D721Med (cell line): ENCODE measurements around the gene FGF14.
A peak's percentile ranks its signal among the peaks of the same experiment; 100 is the strongest.

Source experiments
- DNase-seq: peaks from one replicate; pipeline ENCODE4 v3.0.0; 2011; ENCODE audit warnings: low spot score; ENCODE audit not compliant: insufficient read length
- FAIRE-seq: peaks from 2 replicates; lab custom pipeline; 2011; peaks lifted over from hg19 to GRCh38; lab: Jason Lieb, UNC
- TF ChIP-seq, protein P1 (sequence below): IDR thresholded peaks from 2 replicates; pipeline ENCODE4 v1.5.1; 2012; ENCODE audit warnings: mild to moderate bottlenecking, control low read depth; ENCODE audit not compliant: insufficient read depth; ENCODE audit errors: missing control alignments

FGF14 gene

DNA sequence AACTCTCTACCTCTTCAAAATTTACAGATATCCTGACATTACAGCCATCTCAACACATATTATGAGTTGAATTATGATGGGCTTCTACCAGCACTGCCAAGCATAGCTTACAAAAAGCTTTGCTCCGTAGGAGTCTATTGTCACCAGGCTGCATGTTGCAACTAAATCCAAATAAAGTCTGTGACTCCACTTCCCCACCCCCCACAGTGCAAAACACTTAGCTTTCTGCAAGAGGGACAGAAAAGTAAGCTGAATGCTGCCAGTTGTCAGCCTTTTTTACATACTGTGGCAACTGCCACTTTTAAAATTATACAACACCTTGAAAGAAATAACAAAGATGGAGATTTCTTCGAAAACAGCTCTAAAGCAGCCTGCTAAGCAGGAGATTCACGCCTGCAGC, 189.1 kb downstream of the FGF14 start:
- FAIRE-seq (no peak), DNase-seq (no peak)
- TF ChIP-seq, protein P1, sequence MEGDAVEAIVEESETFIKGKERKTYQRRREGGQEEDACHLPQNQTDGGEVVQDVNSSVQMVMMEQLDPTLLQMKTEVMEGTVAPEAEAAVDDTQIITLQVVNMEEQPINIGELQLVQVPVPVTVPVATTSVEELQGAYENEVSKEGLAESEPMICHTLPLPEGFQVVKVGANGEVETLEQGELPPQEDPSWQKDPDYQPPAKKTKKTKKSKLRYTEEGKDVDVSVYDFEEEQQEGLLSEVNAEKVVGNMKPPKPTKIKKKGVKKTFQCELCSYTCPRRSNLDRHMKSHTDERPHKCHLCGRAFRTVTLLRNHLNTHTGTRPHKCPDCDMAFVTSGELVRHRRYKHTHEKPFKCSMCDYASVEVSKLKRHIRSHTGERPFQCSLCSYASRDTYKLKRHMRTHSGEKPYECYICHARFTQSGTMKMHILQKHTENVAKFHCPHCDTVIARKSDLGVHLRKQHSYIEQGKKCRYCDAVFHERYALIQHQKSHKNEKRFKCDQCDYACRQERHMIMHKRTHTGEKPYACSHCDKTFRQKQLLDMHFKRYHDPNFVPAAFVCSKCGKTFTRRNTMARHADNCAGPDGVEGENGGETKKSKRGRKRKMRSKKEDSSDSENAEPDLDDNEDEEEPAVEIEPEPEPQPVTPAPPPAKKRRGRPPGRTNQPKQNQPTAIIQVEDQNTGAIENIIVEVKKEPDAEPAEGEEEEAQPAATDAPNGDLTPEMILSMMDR: no peak

DNA sequence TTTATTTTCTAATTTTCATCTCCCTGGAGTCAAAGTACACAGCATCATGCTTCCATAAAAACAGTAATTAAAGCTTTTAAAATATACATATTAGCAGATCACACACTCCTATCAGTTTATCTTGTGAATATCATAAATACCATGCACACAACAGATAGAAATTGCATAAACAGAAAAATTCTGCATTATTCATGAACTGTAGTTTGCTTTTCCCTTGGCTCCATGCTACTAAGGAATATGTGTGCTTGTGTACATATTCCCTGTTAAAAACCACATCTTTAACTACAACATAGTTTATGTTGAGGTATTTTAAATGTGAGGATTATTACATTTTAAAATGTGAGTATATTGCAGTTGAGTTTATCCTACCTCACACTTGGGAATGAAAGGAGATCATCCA, 193.5 kb downstream of the FGF14 start:
- DNase-seq (no peak), FAIRE-seq (no peak)
- TF ChIP-seq, protein P1: no peak

DNA sequence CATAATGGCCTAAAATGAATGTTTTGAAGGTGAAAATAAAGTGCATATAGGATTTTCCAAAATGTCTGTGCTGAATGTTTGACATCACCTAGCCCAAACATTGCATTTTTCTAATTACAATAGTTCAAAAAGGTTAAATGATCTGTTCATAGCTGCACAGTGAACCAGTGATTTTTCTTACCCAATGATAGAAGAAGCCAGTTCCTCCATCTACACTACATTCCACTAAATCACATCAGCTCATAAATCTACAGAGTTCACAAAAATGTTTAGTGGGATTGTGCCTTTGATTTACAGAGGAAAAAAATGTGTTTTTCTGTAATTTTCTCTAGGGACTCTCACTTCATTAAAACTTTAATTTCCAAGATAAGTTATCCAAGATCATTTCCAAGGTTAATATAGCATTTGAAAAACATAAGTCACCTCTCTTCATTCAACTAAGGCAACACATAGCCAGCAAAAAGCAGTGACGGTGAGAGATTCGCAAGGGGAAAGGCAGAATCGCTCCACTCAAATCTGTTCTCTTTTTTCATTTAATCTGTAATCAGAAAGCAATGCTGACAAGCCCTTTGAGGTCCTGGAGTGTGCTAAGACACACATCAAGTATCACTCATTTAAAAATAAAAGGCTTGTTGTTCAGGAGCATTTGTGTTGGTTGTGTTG, 194.0 kb downstream of the FGF14 start:
- DNase-seq: no peak
- TF ChIP-seq, protein P1: no peak
- no peak for FAIRE-seq

DNA sequence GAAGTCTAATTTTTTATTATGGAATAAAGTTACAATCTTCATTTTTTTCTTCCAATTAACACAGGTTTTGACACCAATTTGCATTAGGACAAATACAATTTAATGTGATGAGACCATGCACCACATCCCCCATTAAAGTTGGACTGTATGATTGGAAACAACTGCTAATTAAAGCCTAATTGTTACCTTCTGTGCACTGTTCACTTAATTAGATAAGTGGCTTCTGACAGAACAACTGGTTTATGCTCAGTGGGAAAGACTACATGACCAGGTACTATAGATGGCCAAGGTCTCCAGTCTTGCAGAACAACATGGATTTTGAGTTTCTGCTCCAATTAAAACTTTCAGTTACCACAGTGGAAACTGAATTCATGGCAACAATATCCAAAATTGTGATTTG, 198.1 kb downstream of the FGF14 start:
- DNase-seq: no peak
- peak; percentile 6 for FAIRE-seq
- TF ChIP-seq, protein P1: no peak

DNA sequence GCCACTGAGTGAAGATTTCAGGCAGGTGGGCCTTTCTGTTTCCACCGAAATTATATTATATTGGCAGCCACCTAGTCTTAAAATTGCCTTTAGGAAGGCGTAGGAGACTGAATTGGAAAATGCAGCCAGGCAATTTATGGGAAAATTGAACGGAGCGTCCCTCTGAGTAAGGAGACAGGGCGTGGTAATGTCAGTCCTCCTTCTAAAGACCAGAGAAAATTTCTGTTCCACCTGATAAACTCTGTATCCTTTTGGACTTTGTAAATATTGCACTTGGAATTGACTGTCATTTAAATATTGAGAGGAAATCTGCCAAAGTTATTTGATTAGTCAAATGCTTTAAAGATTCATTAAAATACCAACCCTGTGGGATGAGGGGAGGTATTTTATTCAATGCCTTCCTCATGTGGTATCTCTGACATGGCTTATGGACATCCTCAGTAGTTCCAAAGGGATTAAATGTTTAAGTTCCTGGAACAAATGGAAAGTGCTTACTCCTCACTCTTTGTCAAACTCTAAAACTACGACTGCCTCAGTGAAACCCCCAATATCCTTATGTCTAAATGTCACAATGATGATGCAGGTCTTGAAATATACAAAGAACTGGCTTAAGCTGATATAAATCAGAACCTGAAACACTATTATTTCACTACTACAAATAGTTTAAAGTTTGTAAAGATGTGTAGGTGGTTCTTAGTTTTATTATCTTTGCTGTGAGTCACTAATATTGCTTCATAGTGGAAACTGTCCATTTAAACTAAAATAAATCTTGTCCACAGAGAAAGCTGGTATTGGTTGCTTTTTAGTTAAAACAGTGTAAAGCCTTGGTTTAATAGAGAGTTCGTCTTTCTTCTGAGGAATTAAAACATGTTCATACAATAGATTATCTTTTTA, 203.2 kb downstream of the FGF14 start:
- no peak for FAIRE-seq
- DNase-seq: no peak
- TF ChIP-seq, protein P1: no peak

DNA sequence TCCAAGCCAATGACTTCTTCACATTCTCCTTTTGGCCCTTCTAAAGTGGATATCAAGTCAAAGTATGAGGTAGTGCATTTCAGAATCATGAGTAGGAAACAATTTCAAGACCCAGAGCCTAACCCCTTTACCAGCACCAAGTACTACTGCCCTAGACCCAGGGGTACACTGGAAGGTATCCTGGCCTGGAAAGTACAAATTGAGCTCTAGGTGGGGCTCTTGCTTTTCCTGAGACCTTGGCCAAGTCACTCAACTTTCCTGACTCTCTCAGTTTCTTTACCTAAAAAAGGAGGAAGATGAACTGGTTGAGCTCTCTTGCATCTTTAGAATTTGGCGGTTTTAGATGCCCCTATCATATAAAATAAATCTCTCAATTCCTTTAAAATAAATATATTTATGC, 204.7 kb downstream of the FGF14 start:
- DNase-seq (no peak), FAIRE-seq (peak; percentile 46)
- TF ChIP-seq, protein P1: peak; percentile 32
